Caco-2 (cell line): ENCODE data around the gene CDC34. TPM values are rescaled to one million over a fixed set of nuclear protein-coding genes. Genes with fewer than 3 reads are reported as not detected.

ENCODE experiments used
- BruUV-seq: library from RNA; stranded (reverse); fragments of 400-500 nt; replicated peaks from 2 replicates; lab custom pipeline; 2021; lab: Mats Ljungman, UMichigan
- CTCF ChIA-PET: fragments of 300-600 bp; sonication (Branson Sonifier 250); formaldehyde crosslinking; loops from one replicate; lab custom pipeline; 2022; ENCODE audit warnings: antibody characterized with exemption; lab: Charles Lee
- POLR2A ChIA-PET: fragments of 300-600 bp; sonication (Branson Sonifier 250); formaldehyde crosslinking; loops from one replicate; lab custom pipeline; 2022; ENCODE audit warnings: antibody characterized with exemption; lab: Charles Lee
- DNase-seq, 2 experiments: peaks; one replicate each; pipeline versions ENCODE4 v3.0.0 to v3.0.0-alpha.2; 2020 to 2022
- H3K27me3 ChIP-seq: replicated peaks from 2 replicates; pipeline ENCODE4 v1.6.0; 2011; ENCODE audit warnings: low read length; ENCODE audit not compliant: control insufficient read depth, insufficient read depth
- H3K36me3 ChIP-seq: 2 replicates; pipeline ENCODE4 v1.5.1; 2011; ENCODE audit warnings: low read length; ENCODE audit not compliant: control insufficient read depth, insufficient read depth
- H3K4me1 ChIP-seq: fragments of 250-450 bp; sonication (Bioruptor Pico); 2 replicates; pipeline ENCODE4 v1.5.1; 2020; ENCODE audit warnings: mild to moderate bottlenecking
- H3K4me3 ChIP-seq: 2 replicates; pipeline ENCODE4 v1.5.1; 2011; ENCODE audit warnings: low read depth, mild to moderate bottlenecking, control low read depth, low read length
- H3K9me3 ChIP-seq: fragments of 250-450 bp; sonication (Bioruptor Pico); 2 replicates; pipeline ENCODE4 v1.5.1; 2020; ENCODE audit warnings: mild to moderate bottlenecking, moderate library complexity
- H3K27ac Mint-ChIP-seq: one replicate; pipeline ENCODE4 v1.8.0; 2022; ENCODE audit warnings: mixed read lengths; ENCODE audit not compliant: unreplicated experiment
- H3K27me3 Mint-ChIP-seq: one replicate; pipeline ENCODE4 v1.8.0; 2022; ENCODE audit warnings: mixed read lengths; ENCODE audit not compliant: insufficient read depth, unreplicated experiment
- H3K36me3 Mint-ChIP-seq: one replicate; pipeline ENCODE4 v1.8.0; 2022; ENCODE audit warnings: mild to moderate bottlenecking, mixed read lengths; ENCODE audit not compliant: insufficient read depth, unreplicated experiment
- H3K4me1 Mint-ChIP-seq: one replicate; pipeline ENCODE4 v1.8.0; 2022; ENCODE audit warnings: low read depth, mixed read lengths; ENCODE audit not compliant: unreplicated experiment
- H3K4me3 Mint-ChIP-seq: one replicate; pipeline ENCODE4 v1.8.0; 2022; ENCODE audit warnings: mild to moderate bottlenecking, moderate library complexity, mixed read lengths; ENCODE audit not compliant: unreplicated experiment
- H3K9me3 Mint-ChIP-seq: one replicate; pipeline ENCODE4 v1.8.0; 2022; ENCODE audit warnings: mixed read lengths; ENCODE audit not compliant: unreplicated experiment
- intact Hi-C: fragments of 100-400 bp; cut with micrococcal nuclease; formaldehyde crosslinking; loops from one replicate; pipeline ENCODE4 v1.10.0; 2022; ENCODE audit not compliant: unreplicated experiment
- total RNA-seq: library from RNA; stranded (reverse); gene quantifications from 2 replicates; pipeline ENCODE4 v1.2.3, GENCODE V29; 2022
- TF ChIP-seq, protein P1 (sequence below), 2 experiments: fragments of 200-600 bp in 1 of 2; IDR thresholded peaks; 1 replicate in 1 of 2; 2 replicates in 1 of 2; pipeline versions ENCODE4 v1.5.1 to v1.8.0; 2011 to 2022; ENCODE audit warnings: antibody characterized with exemption in 1 of 2, control low read depth in 1 of 2, inconsistent platforms in 1 of 2, low read depth in 1 of 2, low read length in 1 of 2, mild to moderate bottlenecking in 1 of 2, moderate library complexity in 1 of 2; ENCODE audit not compliant: insufficient read depth in 1 of 2, severe bottlenecking in 1 of 2, unreplicated experiment in 1 of 2

The CDC34 gene
- total RNA-seq, 1 experiment from 2014 or later, result 129 TPM

GRCh38 chr19:541699-542098 lies 10.1 kb downstream of the CDC34 start:
- H3K4me3 Mint-ChIP-seq, result no peak overlapping the region
- CTCF ChIA-PET, result interaction anchor here (0.5 kb wide), 1 partner anchor 24 kb away, joined by 3 read pairs; no protein-coding TSS in a partner anchor

GRCh38 chr19:542173-542866 lies 10.8 kb downstream of the CDC34 start:
- no TSS peak for BruUV-seq
- no peaks in the 10 kb centered on the region for H3K9me3 ChIP-seq
- peaks cover 33% of the 10 kb centered on the region for H3K36me3 Mint-ChIP-seq
- no peak overlapping the region for H3K4me3 Mint-ChIP-seq
- DNase-seq, result no peak
- no peaks in the 10 kb centered on the region for H3K4me1 Mint-ChIP-seq
- H3K27ac Mint-ChIP-seq, result no peak overlapping the region
- no peaks in the 10 kb centered on the region for H3K27me3 Mint-ChIP-seq
- no peaks in the 10 kb centered on the region for H3K9me3 Mint-ChIP-seq
- CTCF ChIA-PET, result interaction anchor here (0.5 kb wide), 1 partner anchor 24 kb away, joined by 3 read pairs; no protein-coding TSS in a partner anchor
- H3K36me3 ChIP-seq, result no peaks in the 10 kb centered on the region
- POLR2A ChIA-PET, result interaction anchor here (0.6 kb wide), 2 partner anchors 9 to 266 kb away, joined by 3 to 5 read pairs; no protein-coding TSS in a partner anchor
- no peaks in the 10 kb centered on the region for H3K27me3 ChIP-seq
- intact Hi-C loops, result no loop called here
- H3K4me3 ChIP-seq, result no peak overlapping the region
- H3K4me1 ChIP-seq, result no peaks in the 10 kb centered on the region
- TF ChIP-seq, protein P1, sequence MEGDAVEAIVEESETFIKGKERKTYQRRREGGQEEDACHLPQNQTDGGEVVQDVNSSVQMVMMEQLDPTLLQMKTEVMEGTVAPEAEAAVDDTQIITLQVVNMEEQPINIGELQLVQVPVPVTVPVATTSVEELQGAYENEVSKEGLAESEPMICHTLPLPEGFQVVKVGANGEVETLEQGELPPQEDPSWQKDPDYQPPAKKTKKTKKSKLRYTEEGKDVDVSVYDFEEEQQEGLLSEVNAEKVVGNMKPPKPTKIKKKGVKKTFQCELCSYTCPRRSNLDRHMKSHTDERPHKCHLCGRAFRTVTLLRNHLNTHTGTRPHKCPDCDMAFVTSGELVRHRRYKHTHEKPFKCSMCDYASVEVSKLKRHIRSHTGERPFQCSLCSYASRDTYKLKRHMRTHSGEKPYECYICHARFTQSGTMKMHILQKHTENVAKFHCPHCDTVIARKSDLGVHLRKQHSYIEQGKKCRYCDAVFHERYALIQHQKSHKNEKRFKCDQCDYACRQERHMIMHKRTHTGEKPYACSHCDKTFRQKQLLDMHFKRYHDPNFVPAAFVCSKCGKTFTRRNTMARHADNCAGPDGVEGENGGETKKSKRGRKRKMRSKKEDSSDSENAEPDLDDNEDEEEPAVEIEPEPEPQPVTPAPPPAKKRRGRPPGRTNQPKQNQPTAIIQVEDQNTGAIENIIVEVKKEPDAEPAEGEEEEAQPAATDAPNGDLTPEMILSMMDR (IDR thresholded peaks at IDR 0.05; ENCODE audit: insufficient read depth in 1 of 2, low read depth in 1 of 2, low read length in 1 of 2, severe bottlenecking in 1 of 2, unreplicated experiment in 1 of 2), result no peak

More at GRCh38 chr19:541699-542098, 10.1 kb downstream of the CDC34 start:
- BruUV-seq, result TSS peak; percentile 20
- no peaks in the 10 kb centered on the region for H3K9me3 ChIP-seq
- Mint-ChIP-seq H3K9me3 (no peaks in the 10 kb centered on the region), H3K36me3 (peaks cover 32% of the 10 kb centered on the region), H3K27me3 (no peaks in the 10 kb centered on the region), H3K4me1 (no peaks in the 10 kb centered on the region), H3K27ac (no peak overlapping the region)
- no peak overlapping the region for H3K4me3 ChIP-seq
- TF ChIP-seq, protein P1 (IDR thresholded peaks at IDR 0.05; ENCODE audit: insufficient read depth in 1 of 2, low read depth in 1 of 2, low read length in 1 of 2, severe bottlenecking in 1 of 2, unreplicated experiment in 1 of 2), result no peak
- no peak for DNase-seq
- POLR2A ChIA-PET, result interaction anchor here (0.6 kb wide), 1 partner anchor 8 kb away, joined by 3 read pairs; no protein-coding TSS in a partner anchor
- intact Hi-C loops, result no loop called here
- no peaks in the 10 kb centered on the region for H3K36me3 ChIP-seq
- no peaks in the 10 kb centered on the region for H3K4me1 ChIP-seq
- no peaks in the 10 kb centered on the region for H3K27me3 ChIP-seq

DNA sequence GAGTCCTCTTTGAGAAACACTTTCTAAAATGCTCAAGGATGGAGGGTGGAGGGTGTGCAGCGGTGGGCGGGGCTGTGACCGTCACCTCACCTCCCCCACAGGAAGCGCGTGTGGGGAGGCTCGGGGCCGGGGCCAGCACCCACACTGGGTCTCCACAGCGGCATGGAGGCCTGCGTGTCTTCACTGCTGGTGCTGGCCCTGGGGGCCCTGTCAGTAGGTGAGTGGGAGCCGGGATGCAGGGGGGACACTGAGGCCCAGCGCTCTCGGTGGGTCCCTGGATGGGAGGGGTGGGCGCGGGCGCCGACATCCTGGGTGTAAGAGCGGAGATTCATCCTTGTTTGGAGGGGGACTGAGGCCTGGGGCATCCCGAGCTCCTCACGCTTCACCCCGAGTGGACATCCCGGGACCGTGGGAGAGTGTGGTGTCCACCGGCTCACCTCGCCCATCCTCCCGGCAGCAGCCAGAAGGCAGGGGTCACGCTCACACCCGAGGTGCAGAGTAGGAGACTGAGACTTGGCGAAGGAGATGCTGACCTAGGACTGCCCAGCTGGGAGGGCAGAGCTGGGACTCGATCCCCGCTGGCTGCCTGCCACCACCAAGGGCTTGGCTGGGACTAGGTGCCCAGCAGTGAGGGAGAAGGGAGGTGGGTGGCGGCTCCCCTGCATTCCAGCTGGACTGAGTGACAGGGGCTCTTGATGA lies 12.5 kb downstream of the CDC34 start, which contains the start of gene GZMM:
Gene GZMM (plus strand): TSS at position 144 of the 699 bp plus-strand sequence. CDS start 19 bp downstream, at position 163.
- H3K4me1 Mint-ChIP-seq, result no peaks in the 10 kb centered on the region
- intact Hi-C loops, result no loop called here
- CTCF ChIA-PET, result no interaction called here
- H3K27ac Mint-ChIP-seq, result no peak within 1 kb of the TSS
- no peaks in the 10 kb centered on the region for H3K36me3 ChIP-seq
- no peaks in the 10 kb centered on the region for H3K4me1 ChIP-seq
- no peaks in the 10 kb centered on the region for H3K9me3 Mint-ChIP-seq
- TF ChIP-seq, protein P1 (IDR thresholded peaks at IDR 0.05; ENCODE audit: insufficient read depth in 1 of 2, low read depth in 1 of 2, low read length in 1 of 2, severe bottlenecking in 1 of 2, unreplicated experiment in 1 of 2), result no peak
- no peaks in the 10 kb centered on the region for H3K27me3 ChIP-seq
- H3K36me3 Mint-ChIP-seq, result peaks cover 26% of the 10 kb centered on the region
- H3K4me3 Mint-ChIP-seq, result no peak within 1 kb of the TSS
- H3K27me3 Mint-ChIP-seq, result no peaks in the 10 kb centered on the region
- DNase-seq, result no peak
- POLR2A ChIA-PET, result no interaction called here
- no peaks in the 10 kb centered on the region for H3K9me3 ChIP-seq
- no peak within 1 kb of the TSS for H3K4me3 ChIP-seq
- BruUV-seq, result no TSS peak
